Measurements from ENCODE around the gene DDX3X. TPM values are rescaled to one million over a fixed set of nuclear protein-coding genes. Genes with fewer than 3 reads are reported as not detected.
A peak's percentile ranks its signal among the peaks of the same experiment; 100 is the strongest.

DDX3X gene
- total and polyA plus RNA-seq, 9 of the 15 experiments (the other 6 are each of a cell fraction or from before 2014, with no cell fraction given): 51.3 to 232 (median 138) TPM

DNA sequence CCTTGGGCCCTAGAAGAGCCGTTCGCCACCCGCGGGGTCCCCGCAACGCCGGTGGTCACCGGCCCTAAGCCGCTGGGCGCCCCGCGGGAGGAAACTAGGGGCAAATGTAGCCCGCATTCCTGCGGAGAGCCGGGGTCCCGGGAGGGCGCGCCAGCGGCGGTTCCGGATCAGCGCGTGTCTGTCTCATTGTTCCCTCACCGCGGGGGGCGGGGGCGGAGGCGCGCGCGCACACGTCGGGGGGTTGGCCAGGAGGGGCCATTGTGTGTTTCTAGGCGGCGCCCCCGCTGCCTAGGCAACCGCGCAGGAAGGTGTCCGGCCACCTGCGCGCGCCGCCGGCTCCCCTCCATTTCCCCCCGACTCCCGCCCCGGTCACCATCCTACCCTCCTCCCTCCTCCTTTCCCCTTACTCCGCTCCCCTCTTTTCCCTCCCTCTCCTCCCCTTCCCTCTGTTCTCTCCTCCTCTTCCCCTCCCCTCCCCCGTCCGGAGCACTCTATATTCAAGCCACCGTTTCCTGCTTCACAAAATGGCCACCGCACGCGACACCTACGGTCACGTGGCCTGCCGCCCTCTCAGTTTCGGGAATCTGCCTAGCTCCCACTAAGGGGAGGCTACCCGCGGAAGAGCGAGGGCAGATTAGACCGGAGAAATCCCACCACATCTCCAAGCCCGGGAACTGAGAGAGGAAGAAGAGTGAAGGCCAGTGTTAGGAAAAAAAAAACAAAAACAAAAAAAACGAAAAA, 789 bp upstream of the DDX3X start (continued):
- TF ChIP-seq ZNF780A (CRISPR knock-in tag; IDR thresholded peaks at IDR 0.05): no peak
- TF ChIP-seq DMBX1 (CRISPR knock-in tag; IDR thresholded peaks at IDR 0.05; ENCODE audit: borderline replicate concordance): no peak
- no peak for TF ChIP-seq CHCHD3 (CRISPR knock-in tag; IDR thresholded peaks at IDR 0.05)
- no peak for TF ChIP-seq RBM14 (IDR thresholded peaks at IDR 0.05; ENCODE audit: borderline replicate concordance, insufficient read depth, low read depth, low read length)
- TF ChIP-seq LCOR (CRISPR knock-in tag; IDR thresholded peaks at IDR 0.05): no peak; the same call in 1 of the 2 replicates
- no peak for TF ChIP-seq NCOA6 (IDR thresholded peaks at IDR 0.05)
- peak; percentile 42; the same call in 1 of the 2 replicates for TF ChIP-seq ZNF512 (tag; IDR thresholded peaks at IDR 0.05)
- TF ChIP-seq HDGF (IDR thresholded peaks at IDR 0.05): no peak
- TF ChIP-seq CHD4 (IDR thresholded peaks at IDR 0.05; ENCODE audit: insufficient read depth, insufficient replicate concordance, low read depth, low read length, poor library complexity, severe bottlenecking): no peak
- TF ChIP-seq, protein P1, sequence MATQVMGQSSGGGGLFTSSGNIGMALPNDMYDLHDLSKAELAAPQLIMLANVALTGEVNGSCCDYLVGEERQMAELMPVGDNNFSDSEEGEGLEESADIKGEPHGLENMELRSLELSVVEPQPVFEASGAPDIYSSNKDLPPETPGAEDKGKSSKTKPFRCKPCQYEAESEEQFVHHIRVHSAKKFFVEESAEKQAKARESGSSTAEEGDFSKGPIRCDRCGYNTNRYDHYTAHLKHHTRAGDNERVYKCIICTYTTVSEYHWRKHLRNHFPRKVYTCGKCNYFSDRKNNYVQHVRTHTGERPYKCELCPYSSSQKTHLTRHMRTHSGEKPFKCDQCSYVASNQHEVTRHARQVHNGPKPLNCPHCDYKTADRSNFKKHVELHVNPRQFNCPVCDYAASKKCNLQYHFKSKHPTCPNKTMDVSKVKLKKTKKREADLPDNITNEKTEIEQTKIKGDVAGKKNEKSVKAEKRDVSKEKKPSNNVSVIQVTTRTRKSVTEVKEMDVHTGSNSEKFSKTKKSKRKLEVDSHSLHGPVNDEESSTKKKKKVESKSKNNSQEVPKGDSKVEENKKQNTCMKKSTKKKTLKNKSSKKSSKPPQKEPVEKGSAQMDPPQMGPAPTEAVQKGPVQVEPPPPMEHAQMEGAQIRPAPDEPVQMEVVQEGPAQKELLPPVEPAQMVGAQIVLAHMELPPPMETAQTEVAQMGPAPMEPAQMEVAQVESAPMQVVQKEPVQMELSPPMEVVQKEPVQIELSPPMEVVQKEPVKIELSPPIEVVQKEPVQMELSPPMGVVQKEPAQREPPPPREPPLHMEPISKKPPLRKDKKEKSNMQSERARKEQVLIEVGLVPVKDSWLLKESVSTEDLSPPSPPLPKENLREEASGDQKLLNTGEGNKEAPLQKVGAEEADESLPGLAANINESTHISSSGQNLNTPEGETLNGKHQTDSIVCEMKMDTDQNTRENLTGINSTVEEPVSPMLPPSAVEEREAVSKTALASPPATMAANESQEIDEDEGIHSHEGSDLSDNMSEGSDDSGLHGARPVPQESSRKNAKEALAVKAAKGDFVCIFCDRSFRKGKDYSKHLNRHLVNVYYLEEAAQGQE (IDR thresholded peaks at IDR 0.05; ENCODE audit: borderline replicate concordance): peak; percentile 54
- TF ChIP-seq, protein P1 (CRISPR knock-in tag; IDR thresholded peaks at IDR 0.05; ENCODE audit: low read depth): no peak
- TF ChIP-seq, protein P2, sequence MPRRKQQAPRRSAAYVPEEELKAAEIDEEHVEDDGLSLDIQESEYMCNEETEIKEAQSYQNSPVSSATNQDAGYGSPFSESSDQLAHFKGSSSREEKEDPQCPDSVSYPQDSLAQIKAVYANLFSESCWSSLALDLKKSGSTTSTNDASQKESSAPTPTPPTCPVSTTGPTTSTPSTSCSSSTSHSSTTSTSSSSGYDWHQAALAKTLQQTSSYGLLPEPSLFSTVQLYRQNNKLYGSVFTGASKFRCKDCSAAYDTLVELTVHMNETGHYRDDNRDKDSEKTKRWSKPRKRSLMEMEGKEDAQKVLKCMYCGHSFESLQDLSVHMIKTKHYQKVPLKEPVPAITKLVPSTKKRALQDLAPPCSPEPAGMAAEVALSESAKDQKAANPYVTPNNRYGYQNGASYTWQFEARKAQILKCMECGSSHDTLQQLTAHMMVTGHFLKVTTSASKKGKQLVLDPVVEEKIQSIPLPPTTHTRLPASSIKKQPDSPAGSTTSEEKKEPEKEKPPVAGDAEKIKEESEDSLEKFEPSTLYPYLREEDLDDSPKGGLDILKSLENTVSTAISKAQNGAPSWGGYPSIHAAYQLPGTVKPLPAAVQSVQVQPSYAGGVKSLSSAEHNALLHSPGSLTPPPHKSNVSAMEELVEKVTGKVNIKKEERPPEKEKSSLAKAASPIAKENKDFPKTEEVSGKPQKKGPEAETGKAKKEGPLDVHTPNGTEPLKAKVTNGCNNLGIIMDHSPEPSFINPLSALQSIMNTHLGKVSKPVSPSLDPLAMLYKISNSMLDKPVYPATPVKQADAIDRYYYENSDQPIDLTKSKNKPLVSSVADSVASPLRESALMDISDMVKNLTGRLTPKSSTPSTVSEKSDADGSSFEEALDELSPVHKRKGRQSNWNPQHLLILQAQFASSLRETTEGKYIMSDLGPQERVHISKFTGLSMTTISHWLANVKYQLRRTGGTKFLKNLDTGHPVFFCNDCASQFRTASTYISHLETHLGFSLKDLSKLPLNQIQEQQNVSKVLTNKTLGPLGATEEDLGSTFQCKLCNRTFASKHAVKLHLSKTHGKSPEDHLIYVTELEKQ (CRISPR knock-in tag; IDR thresholded peaks at IDR 0.05): no peak
- TF ChIP-seq ILK (tag; IDR thresholded peaks at IDR 0.05; ENCODE audit: borderline replicate concordance, low read depth): no peak
- no peak for TF ChIP-seq ELF4 (CRISPR knock-in tag; IDR thresholded peaks at IDR 0.05)
- TF ChIP-seq PHF21A (IDR thresholded peaks at IDR 0.05; ENCODE audit: borderline replicate concordance, low read depth): no peak; the same call in 1 of the 2 replicates
